Right cardiac atrium (tissue), 5 donors: ENCODE results near the gene CHCHD5. TPM values are rescaled to one million over a fixed set of nuclear protein-coding genes. Genes with fewer than 3 reads are reported as not detected.

Experiments used
- ATAC-seq, 2 donors: fragments of 200-7000 bp; cut with Tn5 transposase; one replicate each; pipeline versions ENCODE4 v1.8.0 to v1.9.1; 2020; ENCODE audit warnings: moderate library complexity in 2 of 2, mild to moderate bottlenecking in 1 of 2
- DNase-seq, 3 donors: peaks; one replicate each; pipeline ENCODE4 v3.0.0-alpha.2; 2020
- H3K27ac ChIP-seq: one replicate; pipeline ENCODE4 v1.5.1; 2013; ENCODE audit warnings: mild to moderate bottlenecking, low read length, control low read depth, moderate library complexity
- H3K27me3 ChIP-seq: one replicate; pipeline ENCODE4 v1.6.1; 2013; ENCODE audit not compliant: control insufficient read depth, insufficient read depth
- H3K4me1 ChIP-seq: one replicate; pipeline ENCODE4 v1.6.1; 2013; ENCODE audit warnings: low read length; ENCODE audit not compliant: control insufficient read depth, insufficient read depth
- H3K4me3 ChIP-seq: one replicate; pipeline ENCODE4 v1.5.1; 2013; ENCODE audit warnings: low read length, control low read depth
- H3K9me3 ChIP-seq: one replicate; pipeline ENCODE4 v1.6.1; 2013; ENCODE audit warnings: low read length; ENCODE audit not compliant: control insufficient read depth
- WGBS: extraction: QIAGEN DNeasy Blood & Tissue Kit; methylation state at CpG from one replicate; pipeline ENCODE4 v1.1.7; 2013; 5-methylcytosine and 5-hydroxymethylcytosine counted together
- intact Hi-C, 4 donors: fragments of 100-400 bp; cut with DNase I; formaldehyde crosslinking; loops; one replicate each; pipeline versions ENCODE4 v1.11.0 to v1.14.0; 2022 to 2023
- polyA plus RNA-seq: library from polyadenylated mRNA; stranded (reverse); fragments of 200-250 nt; gene quantifications from one replicate; pipeline ENCODE4 v1.2.3, GENCODE V29; 2013
- total RNA-seq, 4 donors: library from RNA; stranded (reverse); fragmentation: NEBNext Ultra II Directional; extraction: Animal tissue kit (Norgen Biotek cat#: 25700); gene quantifications; one replicate each; pipeline ENCODE4 v1.2.1, GENCODE V29; 2021
- donor health status: healthy with polysubstance abuse.
- donor health status: DM: no; HTN: yes; CAD: no.
- donor health status: DM: no; HTN: no; CAD: no.
- donor health status: DM: no; HTN: yes; CAD: no; lungs with severe emphysema.
- donor health status: DM: yes; HTN: yes; CAD: no.

CHCHD5 gene
- total and polyA plus RNA-seq, 5 donors, result 26.5 to 37.2 (median 30.7) TPM

GRCh38 chr2:112623913-112624777, 39.7 kb downstream of the CHCHD5 start:
- H3K27me3 ChIP-seq, result no peaks in the 10 kb centered on the region
- H3K9me3 ChIP-seq, result no peaks in the 10 kb centered on the region
- intact Hi-C loops, result loop anchor here in 2 of 4 donors (10.0 kb wide), 1 partner anchor 71 kb away; no protein-coding TSS in a partner anchor
- peak; percentile 52 to 69 (median 63) for DNase-seq
- ATAC-seq, result peak in 1 of 2 donors; percentile 44
- no peak overlapping the region for H3K4me3 ChIP-seq
- WGBS, result 83% methylated on average over 11 of the region's 11 CpGs
- H3K27ac ChIP-seq, result no peak overlapping the region
- H3K4me1 ChIP-seq, result peaks cover 9% of the 10 kb centered on the region

GRCh38 chr2:112625474-112626114, 41.2 kb downstream of the CHCHD5 start:
- Histone ChIP-seq H3K9me3 (no peaks in the 10 kb centered on the region), H3K27me3 (no peaks in the 10 kb centered on the region), H3K4me3 (no peak overlapping the region), H3K27ac (no peak overlapping the region), H3K4me1 (peaks cover 9% of the 10 kb centered on the region)
- ATAC-seq (no peak), DNase-seq (peak in 1 of 3 donors; percentile 37)
- intact Hi-C loops, result loop anchor here (2.0 to 10.0 kb wide), 3 partner anchors 69 to 102 kb away; no protein-coding TSS in a partner anchor
- 71% methylated on average over 7 of the region's 7 CpGs for WGBS

- no peaks in the 10 kb centered on the region for H3K9me3 ChIP-seq
- no peak overlapping the region for H3K4me3 ChIP-seq
- ATAC-seq (peak; percentile 69 to 77), DNase-seq (peak; percentile 64 to 88 (median 79))
- WGBS, result 10% methylated on average over 7 of the region's 7 CpGs
- intact Hi-C loops, result loop anchor here (2.0 to 10.0 kb wide), 3 partner anchors 68 to 101 kb away; no protein-coding TSS in a partner anchor
- no peaks in the 10 kb centered on the region for H3K27me3 ChIP-seq
- H3K27ac ChIP-seq, result peak overlapping the region; percentile 97
- peaks cover 9% of the 10 kb centered on the region for H3K4me1 ChIP-seq
These were observed 42.2 kb downstream of the CHCHD5 start for GRCh38 chr2:112626604-112627059.

GRCh38 chr2:112627060-112628040, 42.9 kb downstream of the CHCHD5 start:
- peak overlapping the region; percentile 97 for H3K27ac ChIP-seq
- no peaks in the 10 kb centered on the region for H3K27me3 ChIP-seq
- ATAC-seq (peak; percentile 96), DNase-seq (peak; percentile 72 to 78 (median 77))
- intact Hi-C loops, result loop anchor here (2.0 to 10.0 kb wide), 3 partner anchors 67 to 100 kb away; no protein-coding TSS in a partner anchor
- 41% methylated on average over 10 of the region's 10 CpGs for WGBS
- H3K4me3 ChIP-seq, result no peak overlapping the region
- H3K4me1 ChIP-seq, result peaks cover 13% of the 10 kb centered on the region
- H3K9me3 ChIP-seq, result no peaks in the 10 kb centered on the region

- Histone ChIP-seq H3K4me1 (peaks cover 13% of the 10 kb centered on the region), H3K4me3 (no peak overlapping the region), H3K27ac (no peak overlapping the region), H3K27me3 (no peaks in the 10 kb centered on the region), H3K9me3 (no peaks in the 10 kb centered on the region)
- no peak for ATAC-seq
- intact Hi-C loops, result loop anchor here (5.0 to 10.0 kb wide), 2 partner anchors 66 to 98 kb away; no protein-coding TSS in a partner anchor
- 96% methylated on average over 6 of the region's 6 CpGs for WGBS
- DNase-seq, result no peak
These were observed 44.8 kb downstream of the CHCHD5 start for GRCh38 chr2:112629224-112629623.

- H3K27ac ChIP-seq, result no peak overlapping the region
- intact Hi-C loops, result loop anchor here (5.0 to 10.0 kb wide), 2 partner anchors 65 to 97 kb away; no protein-coding TSS in a partner anchor
- peaks cover 13% of the 10 kb centered on the region for H3K4me1 ChIP-seq
- H3K4me3 ChIP-seq, result no peak overlapping the region
- DNase-seq (no peak), ATAC-seq (no peak)
- H3K27me3 ChIP-seq, result no peaks in the 10 kb centered on the region
- no peaks in the 10 kb centered on the region for H3K9me3 ChIP-seq
- WGBS, result 73% methylated on average over 8 of the region's 8 CpGs
These were observed 45.4 kb downstream of the CHCHD5 start for GRCh38 chr2:112629823-112630222.

- no peak for DNase-seq
- Histone ChIP-seq H3K4me1 (peaks cover 13% of the 10 kb centered on the region), H3K27me3 (no peaks in the 10 kb centered on the region), H3K9me3 (no peaks in the 10 kb centered on the region), H3K4me3 (no peak overlapping the region), H3K27ac (no peak overlapping the region)
- WGBS, result 47% methylated on average over 4 of the region's 4 CpGs
- intact Hi-C loops, result no loop called here
- ATAC-seq, result no peak
These were observed 45.9 kb downstream of the CHCHD5 start for GRCh38 chr2:112630268-112630667.

- H3K27ac ChIP-seq, result no peak overlapping the region
- H3K9me3 ChIP-seq, result no peaks in the 10 kb centered on the region
- peaks cover 4% of the 10 kb centered on the region for H3K4me1 ChIP-seq
- 96% methylated on average over 5 of the region's 5 CpGs for WGBS
- intact Hi-C loops, result no loop called here
- no peak for DNase-seq
- H3K27me3 ChIP-seq, result no peaks in the 10 kb centered on the region
- no peak overlapping the region for H3K4me3 ChIP-seq
- no peak for ATAC-seq
These were observed 49.3 kb downstream of the CHCHD5 start for GRCh38 chr2:112633708-112634107.

- WGBS, result 86% methylated on average over 16 of the region's 16 CpGs
- Histone ChIP-seq H3K4me3 (no peak overlapping the region), H3K9me3 (no peaks in the 10 kb centered on the region), H3K27ac (no peak overlapping the region), H3K4me1 (peaks cover 4% of the 10 kb centered on the region), H3K27me3 (no peaks in the 10 kb centered on the region)
- intact Hi-C loops, result no loop called here
- DNase-seq (peak in 1 of 3 donors; percentile 33), ATAC-seq (no peak)
These were observed 49.9 kb downstream of the CHCHD5 start for GRCh38 chr2:112634153-112634873.

- DNase-seq (no peak), ATAC-seq (no peak)
- WGBS, result 97% methylated on average over 6 of the region's 6 CpGs
- Histone ChIP-seq H3K27me3 (no peaks in the 10 kb centered on the region), H3K9me3 (no peaks in the 10 kb centered on the region), H3K27ac (no peak overlapping the region), H3K4me3 (no peak overlapping the region), H3K4me1 (peaks cover 4% of the 10 kb centered on the region)
- intact Hi-C loops, result no loop called here
These were observed 50.4 kb downstream of the CHCHD5 start for GRCh38 chr2:112634874-112635157.
